Fibroblast of skin of abdomen (primary cell): ENCODE data around the gene MAPKAP1.

Experiments used
- DNase-seq: peaks from one replicate; pipeline ENCODE4 v3.0.0-alpha.2; 2013

MAPKAP1 gene

DNA sequence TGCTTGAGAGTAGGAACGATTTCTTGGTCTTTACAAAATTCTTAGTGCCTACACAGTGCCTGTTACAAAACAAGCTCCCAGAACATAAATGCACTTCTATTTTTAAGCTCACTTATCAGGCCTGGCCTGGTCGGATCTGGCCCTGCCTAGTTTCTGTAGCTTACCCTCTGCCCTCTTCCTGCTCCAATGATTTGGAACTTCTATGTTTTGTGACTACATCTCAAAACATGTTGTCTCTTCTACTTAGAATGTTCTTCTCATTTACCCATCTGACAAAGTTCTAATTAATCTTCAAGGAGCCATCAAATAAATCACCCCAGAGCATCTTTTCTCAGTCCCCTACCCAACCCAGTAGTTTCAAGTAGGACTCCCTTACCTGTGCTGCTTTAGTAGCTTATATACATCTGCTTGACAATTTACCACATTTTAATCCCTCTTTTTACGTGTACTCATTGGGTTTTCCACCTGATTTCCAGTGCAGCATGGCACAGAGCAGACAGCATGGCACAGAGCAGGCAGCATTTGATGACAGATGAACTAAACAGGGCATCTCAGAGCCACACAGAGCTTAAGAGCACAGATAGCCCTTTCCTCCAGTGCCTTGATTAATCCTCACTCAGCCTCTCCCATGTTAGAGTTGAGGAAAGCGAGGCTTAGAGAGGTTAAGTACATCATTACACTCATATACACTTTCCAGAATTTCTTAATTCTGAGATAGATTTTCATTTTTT lies 171.9 kb downstream of the MAPKAP1 start:
- no peak for DNase-seq

DNA sequence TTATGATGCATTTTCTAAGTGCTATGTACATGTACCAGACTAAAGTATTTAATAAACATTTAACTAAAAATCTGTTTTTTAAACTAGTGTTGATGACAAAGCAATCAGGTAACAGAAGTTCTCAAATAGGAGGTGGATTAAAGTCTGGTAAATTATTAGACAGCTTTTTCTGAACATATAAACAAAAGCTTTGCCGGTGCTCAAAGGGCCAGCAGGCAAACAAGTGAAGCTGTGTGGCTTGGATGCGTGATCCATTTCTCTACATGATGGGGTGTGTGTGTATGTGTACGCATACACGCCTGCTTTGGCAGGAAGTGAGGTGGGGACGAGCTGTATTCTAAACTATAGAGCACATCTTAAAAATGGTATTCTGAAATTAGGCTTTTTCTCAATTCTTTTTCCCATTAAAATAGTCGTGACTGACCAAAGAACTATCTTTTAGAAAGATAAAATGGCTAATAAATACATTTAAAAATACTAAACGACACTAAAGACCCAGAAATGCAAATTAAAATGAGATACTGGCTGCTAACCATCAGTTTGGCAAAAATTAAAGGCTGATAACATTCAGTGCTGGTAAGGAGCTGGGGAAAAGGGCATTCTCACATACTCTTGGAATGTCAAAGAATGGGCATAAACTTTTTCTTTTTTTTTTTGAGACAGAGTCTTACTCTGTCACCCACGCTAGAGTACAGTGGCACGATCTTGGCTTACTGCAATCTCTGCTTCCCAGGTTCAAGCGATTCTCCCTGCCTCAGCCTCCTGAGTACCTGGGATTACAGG lies 174.0 kb downstream of the MAPKAP1 start:
- no peak for DNase-seq

DNA sequence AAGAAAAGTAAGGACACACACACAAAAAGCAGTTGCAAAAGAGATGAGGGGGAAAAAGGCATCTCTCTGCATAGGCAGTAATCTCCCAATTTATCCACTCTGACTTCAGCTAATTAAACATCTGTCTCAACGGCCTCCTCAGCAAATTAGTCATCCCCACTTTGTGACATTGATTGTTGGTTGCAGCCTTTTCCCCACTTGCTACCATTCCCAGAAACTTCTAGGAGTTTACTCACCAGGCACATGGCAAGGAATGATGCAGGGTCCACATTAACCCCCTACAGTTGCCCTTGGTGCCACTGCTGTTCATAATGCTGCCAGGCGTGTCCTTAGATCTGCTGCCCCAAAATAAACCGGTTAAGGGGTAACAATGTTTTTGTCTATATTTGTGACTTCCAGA lies 174.6 kb downstream of the MAPKAP1 start:
- DNase-seq: no peak

DNA sequence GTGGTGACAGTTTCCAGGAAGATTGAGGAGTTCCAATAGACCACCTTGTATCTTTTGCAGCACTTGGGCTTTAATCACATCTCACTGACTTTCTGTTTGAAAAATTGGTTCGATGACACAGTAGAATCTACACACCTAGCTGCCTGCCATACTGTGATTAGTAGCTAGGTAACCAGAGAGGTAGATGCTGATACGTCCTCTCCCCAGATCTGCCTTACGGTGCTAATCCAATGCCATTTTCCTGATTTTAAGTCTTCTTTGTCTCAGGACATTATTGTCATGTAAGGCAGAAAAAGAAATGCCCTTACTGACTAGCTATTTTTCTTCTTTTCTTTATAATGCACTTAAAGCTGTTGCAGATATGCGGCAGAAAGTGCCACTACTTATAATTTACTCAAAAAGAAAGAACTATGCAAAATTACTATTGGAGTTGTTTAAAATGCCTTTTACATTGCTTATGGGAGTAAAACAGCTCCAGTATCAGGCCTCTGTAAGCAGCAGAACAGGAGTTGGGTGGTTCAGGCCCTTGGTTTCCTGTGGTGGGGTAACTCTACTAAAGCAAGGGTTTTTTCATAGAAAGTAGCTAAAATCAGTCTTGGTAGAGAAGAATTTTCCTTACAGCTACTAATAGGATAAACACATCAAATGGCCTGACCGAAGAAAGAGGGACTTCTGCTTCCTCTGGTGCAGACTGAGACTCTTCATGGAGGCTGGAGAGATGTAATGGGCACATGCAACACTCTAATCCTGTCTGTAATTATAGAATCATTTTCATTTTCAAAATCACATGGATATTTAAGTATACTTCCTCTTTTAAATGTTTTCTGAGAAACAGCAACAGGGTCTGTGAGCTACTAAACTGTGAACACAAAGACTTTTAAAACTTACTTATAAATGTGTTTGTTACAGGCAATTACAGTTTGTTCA lies 177.2 kb downstream of the MAPKAP1 start:
- DNase-seq: no peak

DNA sequence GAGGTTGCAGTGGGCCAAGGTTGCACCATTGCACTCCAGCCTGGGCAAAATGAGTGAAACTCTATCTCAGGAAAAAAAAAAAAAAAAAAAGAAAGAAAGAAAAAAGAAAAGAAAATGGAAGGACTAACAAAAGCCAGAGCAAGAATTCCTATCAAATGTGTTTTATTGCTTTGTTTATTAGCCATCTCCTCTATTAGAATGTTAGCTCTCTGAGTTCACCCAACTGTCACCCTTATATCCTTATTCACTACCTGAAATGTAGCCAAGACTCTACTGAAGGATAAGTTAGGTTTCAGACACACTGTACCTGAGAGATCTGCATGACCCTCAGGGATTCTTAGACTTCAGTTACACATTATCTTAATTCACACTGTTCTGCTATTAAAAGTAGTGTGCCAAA lies 177.9 kb downstream of the MAPKAP1 start:
- DNase-seq: no peak

DNA sequence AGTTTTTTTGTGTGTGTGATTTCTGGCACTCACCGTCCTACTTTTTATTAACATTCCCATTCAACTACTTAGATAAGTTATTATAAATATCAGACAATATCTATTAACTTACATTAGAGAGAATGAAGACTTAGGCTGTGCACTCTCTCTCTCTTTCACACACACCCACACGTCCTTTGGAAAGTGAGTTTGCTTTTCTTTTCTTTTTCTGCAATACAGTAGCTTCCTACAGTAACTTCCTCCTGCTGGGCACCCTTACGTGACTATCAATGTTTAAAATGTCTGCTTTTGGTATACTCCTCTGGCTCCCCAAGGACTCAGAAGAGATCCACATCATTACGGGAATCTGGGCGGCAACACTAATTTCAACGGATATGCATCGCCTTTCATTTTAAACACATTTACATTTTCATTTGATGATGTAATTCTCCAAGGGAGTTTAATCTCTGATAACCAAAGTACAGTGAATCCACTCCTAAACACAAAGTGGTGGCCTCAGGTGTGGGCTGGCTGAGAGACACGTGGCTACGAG lies 179.5 kb downstream of the MAPKAP1 start:
- no peak for DNase-seq

DNA sequence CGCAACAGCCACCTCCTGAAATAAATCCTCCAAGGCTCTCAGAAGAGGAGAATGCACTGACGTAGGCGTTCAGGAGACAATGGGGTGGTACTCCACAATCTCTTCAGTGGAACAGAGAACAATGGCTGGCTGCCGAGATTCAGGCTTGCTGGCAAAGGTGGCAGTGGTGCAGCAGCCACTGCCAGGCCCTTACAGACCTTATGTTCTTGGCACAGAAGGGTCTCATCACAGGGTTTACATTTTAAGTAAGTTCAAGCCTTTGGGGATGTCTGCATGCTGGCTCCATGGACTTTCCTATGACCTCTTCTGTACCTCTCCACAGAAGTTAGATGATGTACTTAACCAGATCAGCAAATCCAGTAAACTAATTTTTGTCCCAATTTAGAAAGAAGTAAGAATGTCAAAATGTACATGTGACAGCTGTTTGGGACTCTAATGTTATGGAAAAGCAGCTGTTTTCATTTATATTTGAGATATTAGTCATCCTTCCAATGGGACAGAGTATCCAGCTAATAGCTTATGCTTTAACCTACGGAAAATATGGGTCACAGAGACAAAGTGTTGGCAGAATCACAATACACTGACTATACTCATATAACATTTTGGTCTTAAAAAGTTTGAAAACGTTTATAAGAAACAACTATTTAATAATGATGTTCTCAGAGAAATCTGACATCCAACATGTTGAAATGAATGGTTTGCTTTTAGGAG lies 180.9 kb downstream of the MAPKAP1 start:
- DNase-seq: peak; percentile 81

DNA sequence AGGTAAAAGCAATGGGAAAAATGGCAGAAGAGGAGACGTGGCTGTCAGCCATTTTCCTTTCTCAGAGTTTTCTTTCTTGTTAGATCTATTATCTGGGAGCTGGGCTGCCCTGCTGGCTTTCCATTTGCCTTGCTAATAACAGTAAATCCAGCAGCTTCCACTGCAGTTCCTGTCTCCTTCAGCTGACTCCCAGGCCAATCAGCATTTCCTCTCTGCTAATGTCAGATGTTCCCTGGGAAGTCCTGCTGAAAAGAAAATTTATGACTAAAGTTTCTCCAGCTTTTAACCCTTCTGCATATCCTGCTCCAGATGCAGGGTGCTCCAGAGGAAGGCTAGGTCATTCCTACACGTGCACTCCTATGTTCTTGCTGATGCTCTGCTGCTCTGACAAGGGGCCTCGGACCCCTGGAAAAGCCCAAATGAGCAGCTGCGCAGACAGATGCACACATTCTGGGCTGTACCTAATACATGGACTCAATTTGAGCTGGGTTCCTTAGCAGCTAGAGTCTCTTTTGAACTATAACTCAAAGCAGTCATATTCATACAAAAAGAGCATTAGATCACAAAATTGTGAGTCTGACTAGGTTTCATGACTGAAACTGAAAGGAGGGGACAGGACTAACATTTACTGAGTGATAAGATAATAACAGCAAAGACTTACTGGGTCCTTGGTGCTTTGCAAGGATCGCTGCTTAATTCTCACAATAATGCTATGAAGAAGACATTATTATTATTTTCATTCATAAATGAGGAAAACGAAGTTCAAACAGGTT lies 182.2 kb downstream of the MAPKAP1 start:
- DNase-seq: peak; percentile 70

DNA sequence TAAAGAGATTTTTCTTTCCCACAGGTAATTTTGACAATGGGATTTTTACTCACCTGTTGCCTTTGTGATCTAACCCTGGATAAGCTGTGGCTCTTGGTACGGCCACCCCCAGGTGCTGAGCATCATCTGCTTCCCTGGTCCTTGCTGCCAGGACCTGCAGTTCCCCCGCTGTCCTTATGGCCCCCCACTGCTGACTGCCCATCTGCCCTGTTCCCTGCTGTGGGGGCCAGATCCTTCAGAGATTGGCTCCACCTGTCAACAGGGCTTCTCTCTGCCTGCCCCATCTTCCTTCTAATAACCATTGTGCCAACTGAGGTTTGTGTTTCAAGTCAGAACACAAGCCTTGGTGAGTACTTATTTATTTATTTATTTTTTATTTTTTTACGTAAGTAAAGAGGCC lies 183.3 kb downstream of the MAPKAP1 start:
- no peak for DNase-seq

DNA sequence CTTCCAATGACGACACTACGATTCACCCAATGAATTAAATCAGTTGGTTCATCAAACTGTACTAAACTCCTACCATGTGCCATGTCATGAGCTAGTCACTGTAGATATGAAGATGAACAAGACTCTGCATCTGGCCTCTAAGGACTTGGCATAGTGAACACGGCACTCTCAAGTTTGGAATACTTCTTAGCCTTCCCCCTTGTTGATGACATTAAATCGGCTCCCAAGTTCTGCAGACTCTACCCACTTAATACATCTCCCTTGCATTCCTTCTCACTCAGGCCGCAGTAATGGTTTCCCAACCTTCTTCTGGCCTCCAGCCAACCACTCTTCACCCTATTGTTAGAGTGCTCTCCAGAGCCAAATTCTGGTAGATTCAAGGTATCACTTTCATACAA lies 184.7 kb downstream of the MAPKAP1 start:
- peak; percentile 82 for DNase-seq

DNA sequence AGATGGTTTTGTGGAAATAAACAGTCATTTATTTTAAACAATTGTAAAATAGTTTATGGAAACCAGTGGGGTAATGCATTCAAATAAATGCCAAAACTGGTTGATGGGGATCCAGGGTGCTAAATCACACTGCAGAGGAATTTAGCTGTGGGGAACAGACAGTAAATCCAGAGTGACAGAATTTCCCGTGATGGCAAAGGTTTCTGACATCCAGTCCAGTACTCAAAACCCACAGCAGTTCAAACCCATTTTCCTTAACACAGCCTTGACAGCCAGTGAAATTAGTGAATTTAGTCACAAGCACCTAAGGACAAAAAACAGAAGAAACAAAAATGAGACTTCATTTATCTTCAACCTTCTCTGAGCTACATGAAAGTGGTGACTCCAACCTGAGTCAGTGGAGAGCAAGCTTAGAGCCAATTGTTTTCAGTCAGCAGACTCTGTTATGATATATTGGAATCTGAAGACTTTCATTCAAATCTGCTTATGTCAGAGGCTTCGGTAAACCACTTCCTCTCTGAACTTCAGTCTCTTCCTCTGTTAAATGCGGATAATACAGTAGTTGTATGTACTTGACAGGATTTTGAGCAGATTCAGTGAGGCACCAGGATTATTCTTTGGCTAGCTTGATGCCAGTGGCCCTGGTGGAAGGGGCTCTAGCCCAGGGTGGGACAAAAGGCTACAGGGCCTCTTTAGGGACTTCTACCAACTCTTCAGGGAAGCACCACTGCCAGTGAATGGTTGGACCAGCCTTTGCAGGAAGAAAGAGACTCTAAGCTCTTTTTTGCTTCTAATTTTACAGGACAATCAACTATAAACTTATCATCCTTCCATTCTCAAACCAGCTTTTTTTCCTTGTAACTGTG lies 185.3 kb downstream of the MAPKAP1 start:
- DNase-seq: peak; percentile 96

DNA sequence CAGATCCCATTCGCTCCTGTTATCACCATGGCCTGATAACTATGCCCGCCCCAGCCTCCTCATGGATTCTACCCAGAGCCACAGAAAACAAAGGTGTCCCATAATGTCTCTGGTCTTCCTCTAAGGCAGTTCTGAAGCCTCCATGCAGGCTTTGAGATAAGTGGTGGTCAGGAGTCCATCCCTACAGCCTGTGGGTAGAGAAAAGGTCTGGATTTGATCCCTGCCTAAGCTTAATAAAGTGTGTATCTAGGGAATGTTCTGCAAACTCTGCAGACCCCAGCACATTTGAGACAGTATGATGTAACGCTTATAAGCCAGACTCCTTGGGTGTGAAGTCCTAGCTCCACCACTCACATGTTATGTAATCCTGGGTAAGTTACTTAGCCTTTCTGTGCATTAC lies 187.3 kb downstream of the MAPKAP1 start:
- DNase-seq: no peak

DNA sequence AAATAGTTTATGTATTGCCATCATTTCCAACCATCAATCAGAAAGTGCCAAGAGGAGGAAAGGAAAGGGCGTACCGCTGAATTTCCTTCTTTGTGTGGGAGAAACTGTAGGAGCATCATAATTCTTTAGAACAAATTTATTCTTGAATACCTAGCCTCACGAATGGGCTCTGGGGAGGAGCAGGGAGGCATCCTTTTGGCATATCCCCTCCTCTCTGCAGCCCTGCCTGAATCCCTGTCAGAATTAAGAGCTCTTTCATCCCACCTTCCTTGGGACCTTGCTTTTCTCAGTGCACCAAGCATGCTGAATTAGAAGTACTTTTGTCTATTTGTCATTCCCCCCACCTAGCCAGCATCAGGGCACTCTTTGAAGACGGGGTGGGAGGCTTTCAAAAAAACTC lies 189.4 kb downstream of the MAPKAP1 start:
- DNase-seq: no peak

DNA sequence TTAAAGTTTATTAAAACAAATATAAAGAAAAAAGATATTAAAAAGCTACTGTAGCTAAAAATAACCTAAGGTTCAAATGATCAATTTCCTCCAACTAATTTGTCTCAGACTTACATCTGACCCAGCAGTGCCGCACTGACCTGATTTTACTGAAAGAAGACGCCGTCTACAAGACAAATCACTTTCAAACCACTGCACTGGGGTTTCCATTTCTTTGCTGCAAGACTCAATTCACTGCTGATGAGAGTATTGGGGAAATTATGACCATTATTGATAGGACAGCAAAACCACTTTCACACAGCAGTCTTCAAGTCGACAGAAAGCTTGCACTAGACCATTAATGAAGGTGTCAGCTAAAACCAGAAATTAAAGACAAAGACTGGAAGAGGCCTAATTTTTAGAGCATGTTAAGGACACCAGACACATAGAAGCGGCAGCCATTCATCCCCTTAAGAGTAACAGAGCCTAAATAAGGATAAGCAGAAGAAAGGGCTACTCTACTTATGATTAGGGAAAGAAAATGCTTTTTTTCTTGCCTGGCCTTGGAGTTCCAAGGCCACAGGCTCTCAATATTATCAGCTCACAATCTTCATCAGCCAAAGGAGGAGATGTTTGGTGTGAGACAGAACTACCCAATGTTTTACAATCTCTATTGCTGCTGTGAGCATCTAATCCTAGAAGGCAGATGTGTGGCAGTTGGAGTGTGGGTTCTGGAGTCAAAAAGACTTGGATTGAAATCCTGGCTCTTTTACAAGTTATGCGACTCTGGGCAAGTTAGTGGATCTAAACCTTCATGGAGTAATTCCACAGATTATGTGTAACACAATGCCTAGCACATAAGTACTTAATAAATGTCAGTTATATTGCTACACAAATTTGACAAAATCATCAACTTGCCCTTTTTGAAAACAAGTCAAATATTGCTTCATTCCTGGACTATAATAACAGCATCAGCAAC lies 190.7 kb downstream of the MAPKAP1 start:
- no peak for DNase-seq

DNA sequence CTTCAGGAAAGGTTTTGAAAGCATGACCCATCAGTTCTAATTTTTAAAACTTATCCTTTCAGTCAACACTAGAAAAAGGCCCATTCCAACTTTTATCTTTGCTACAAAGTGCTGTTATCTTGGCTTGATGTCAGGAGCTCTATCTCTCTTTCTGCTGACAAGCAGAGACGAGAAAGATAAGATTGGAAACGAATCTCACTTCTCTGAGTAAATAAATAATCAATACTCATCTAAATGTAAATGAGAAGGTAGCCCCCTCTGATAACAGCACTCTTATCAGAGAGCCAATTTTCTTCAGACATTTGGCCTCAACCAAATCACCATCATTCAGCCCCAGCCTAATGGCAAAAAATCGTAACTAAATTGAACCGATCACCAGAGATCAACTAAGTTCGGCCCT lies 191.7 kb downstream of the MAPKAP1 start:
- DNase-seq: no peak

DNA sequence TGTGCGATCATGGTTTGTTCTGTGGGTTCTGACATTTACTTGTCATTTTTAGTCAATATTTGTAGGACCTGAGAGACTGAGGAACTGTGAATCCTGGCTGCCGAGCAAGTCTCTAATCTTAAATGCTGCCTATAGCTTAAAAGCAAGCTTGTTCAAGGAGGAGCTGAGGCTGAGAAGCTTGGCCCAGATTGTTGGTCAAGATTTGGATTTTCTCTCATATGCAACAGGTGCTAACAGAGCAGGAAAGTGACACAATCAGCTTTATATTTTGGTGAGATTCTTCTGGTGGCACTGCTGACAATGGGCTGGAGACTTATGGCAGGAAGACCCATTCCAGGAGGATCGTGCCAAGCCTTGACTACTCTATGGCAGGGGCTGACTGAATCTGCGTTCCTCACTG lies 192.5 kb downstream of the MAPKAP1 start:
- no peak for DNase-seq

DNA sequence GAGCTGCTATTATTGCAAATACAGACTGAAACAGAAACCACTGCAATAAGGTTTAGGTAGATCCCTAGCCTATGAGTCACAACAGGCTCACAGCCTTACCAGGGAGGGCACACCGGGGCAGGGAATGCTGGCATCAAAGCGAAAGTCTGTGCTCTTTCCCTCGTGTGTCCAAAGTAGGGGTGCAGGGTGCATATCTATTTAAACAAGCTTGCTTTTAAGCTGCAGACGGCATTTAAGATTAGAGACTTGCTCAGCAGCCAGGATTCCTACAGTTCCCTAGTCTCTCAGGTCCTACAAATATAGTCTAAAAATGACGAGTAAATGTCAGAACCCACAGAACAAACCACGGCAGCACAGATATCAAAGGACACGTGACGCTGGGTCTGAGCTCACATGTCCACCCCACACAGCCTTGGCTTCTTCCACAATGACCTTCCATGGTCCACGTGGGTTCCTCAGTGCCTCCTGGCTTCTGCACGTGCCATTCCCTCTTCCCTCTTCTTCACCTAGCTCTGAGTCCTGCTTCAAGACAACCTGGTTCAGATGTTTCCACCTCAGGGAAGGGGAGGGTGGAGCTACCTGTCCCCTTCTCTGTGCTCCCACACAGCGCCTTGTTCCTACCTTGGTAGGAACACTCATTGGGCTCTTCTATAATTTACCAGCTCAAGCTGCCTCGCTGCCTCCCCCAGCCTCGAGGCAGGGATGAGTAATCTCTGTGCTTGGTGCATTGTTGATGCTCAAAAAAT lies 193.2 kb downstream of the MAPKAP1 start:
- peak; percentile 57 for DNase-seq

DNA sequence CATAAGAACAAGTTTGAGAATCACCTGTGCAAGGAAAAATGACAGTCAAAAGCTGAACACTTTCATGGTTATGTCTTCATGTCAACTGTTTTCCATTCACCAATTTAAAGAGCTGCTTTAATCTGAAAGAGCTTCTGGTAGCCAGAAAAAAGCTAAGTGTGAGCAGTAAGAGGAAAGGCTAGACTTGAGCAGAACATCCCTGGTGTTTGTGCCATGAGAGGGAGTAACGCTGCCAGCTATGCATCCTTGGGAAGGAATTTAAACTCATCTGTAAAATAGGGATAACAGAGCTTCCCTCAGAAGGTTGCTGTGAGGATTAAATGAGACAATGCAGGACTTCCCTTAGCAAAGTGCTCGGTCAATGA lies 193.7 kb downstream of the MAPKAP1 start:
- DNase-seq: no peak
